SJSA1 (cell line): ENCODE data around the gene FHL1. TPM values are rescaled to one million over a fixed set of nuclear protein-coding genes. Genes with fewer than 3 reads are reported as not detected.
A peak's percentile ranks its signal among the peaks of the same experiment; 100 is the strongest.

ENCODE experiments used
- DNase-seq, 2 experiments: peaks; one replicate each; pipeline ENCODE4 v3.0.0-alpha.2; 2015 to 2020; ENCODE audit warnings: low spot score in 2 of 2, low read depth in 1 of 2
- H3K27ac ChIP-seq: fragments of 250-450 bp; sonication (Bioruptor Pico); 2 replicates; pipeline ENCODE4 v1.5.1; 2020; ENCODE audit warnings: mild to moderate bottlenecking, moderate library complexity
- H3K27me3 ChIP-seq: fragments of 250-450 bp; sonication (Bioruptor Pico); replicated peaks from 2 replicates; pipeline ENCODE4 v1.5.1; 2020; ENCODE audit warnings: mild to moderate bottlenecking, moderate library complexity
- H3K36me3 ChIP-seq: fragments of 250-450 bp; sonication (Bioruptor Pico); 2 replicates; pipeline ENCODE4 v1.5.1; 2020; ENCODE audit warnings: mild to moderate bottlenecking
- H3K4me1 ChIP-seq: fragments of 250-450 bp; sonication (Bioruptor Pico); replicated peaks from 2 replicates; pipeline ENCODE4 v1.6.1; 2021; ENCODE audit warnings: mild to moderate bottlenecking
- H3K4me3 ChIP-seq: fragments of 250-450 bp; sonication (Bioruptor Pico); 2 replicates; pipeline ENCODE4 v1.5.1; 2020; ENCODE audit warnings: mild to moderate bottlenecking
- H3K9me3 ChIP-seq: fragments of 250-450 bp; sonication (Bioruptor Pico); replicated peaks from 2 replicates; pipeline ENCODE4 v1.5.1; 2020; ENCODE audit warnings: mild to moderate bottlenecking
- total RNA-seq: library from RNA; depleted of rRNA; stranded (reverse); fragments of >200 nt; shearing (Covaris generic); gene quantifications from 2 replicates; pipeline ENCODE4 v1.2.3, GENCODE V29; 2014

FHL1 gene
- total RNA-seq, 1 experiment from 2014 or later = 104 TPM

DNA sequence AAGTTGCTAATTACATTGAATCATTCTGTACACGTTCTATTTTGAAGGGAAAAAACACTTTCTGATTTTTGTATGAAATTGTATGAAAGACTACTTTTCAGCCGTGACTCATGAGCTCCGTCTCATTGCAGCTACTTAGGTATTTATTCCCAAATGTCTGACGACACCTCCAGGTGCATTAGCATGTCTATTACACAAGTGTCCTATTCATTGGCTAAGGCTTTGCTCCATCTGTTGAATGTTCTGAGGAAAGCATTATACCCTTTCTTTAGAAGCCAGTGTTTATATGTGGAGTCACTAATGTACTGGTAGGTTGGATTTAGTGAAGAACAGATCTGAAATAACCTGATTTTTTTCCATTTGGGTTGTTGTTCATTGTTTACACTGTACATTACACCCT lies 52.0 kb downstream of the FHL1 start:
- Histone ChIP-seq H3K36me3 (no peaks in the 10 kb centered on the region), H3K9me3 (no peaks in the 10 kb centered on the region), H3K27me3 (no peaks in the 10 kb centered on the region), H3K4me1 (peaks cover 29% of the 10 kb centered on the region), H3K27ac (no peak overlapping the region), H3K4me3 (no peak overlapping the region)
- DNase-seq = no peak

DNA sequence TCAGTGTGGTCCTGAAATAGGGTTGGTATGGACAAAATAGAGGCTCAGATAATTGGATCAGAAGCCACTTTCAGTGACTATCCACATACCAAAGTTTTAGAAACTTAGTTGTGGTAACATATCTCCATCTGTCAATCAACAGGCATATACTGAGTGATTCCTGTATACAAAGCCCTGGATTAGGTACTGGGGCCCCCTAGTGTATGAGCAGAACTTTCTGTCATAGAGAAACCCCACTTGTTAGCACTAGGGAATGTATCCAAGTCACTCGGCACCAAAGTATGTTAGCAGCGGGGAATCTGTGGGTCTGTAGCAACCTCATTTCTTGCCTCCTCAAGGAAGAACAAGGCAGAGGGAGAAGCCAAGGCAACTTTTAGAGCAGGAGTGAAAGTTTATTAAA lies 53.1 kb downstream of the FHL1 start:
- Histone ChIP-seq H3K27me3 (no peaks in the 10 kb centered on the region), H3K36me3 (no peaks in the 10 kb centered on the region), H3K27ac (no peak overlapping the region), H3K4me3 (no peak overlapping the region), H3K9me3 (no peaks in the 10 kb centered on the region), H3K4me1 (peaks cover 39% of the 10 kb centered on the region)
- DNase-seq = no peak

DNA sequence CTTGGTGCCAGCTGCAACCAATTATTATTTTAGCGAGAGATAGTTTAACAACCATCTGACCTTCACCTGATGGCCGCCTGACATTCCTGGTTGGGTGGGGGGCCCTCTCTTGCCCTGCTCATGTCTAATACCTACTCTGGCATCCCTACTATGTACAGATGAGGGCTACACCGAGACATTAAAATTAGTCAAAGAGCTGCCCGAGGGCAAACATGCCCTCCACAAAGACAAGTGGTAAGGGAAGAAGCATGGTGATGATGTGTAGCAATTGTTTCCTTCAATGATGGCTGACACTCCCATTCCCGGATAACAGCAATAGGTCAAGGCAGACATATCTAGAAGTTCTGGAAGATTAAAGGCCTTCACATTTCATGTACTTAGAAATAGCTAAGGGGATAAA lies 54.3 kb downstream of the FHL1 start:
- Histone ChIP-seq H3K9me3 (no peaks in the 10 kb centered on the region), H3K4me1 (peaks cover 39% of the 10 kb centered on the region), H3K36me3 (no peaks in the 10 kb centered on the region), H3K4me3 (no peak overlapping the region), H3K27me3 (no peaks in the 10 kb centered on the region), H3K27ac (no peak overlapping the region)
- DNase-seq = no peak

DNA sequence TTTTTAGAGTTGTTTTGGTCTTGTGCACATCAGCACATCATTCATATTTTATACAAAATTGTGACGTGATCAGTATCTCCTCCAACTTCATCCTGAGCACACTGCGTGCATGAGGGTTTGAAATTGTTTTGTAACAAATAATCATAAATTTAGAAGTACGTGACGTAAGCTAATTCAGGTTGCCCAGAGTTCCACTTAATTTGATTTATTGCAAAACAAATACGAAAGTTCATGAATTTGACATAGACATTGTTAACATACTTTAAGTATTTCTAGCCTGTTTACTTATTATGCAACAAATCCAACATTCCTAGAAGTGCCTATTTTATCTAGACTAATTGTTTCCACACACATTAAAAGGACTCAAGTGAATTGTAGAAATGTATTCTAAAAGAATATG lies 55.6 kb downstream of the FHL1 start:
- H3K27ac ChIP-seq = peak overlapping the region; percentile 59
- no peak for DNase-seq
- H3K27me3 ChIP-seq = no peaks in the 10 kb centered on the region
- H3K9me3 ChIP-seq = no peaks in the 10 kb centered on the region
- peaks cover 39% of the 10 kb centered on the region for H3K4me1 ChIP-seq
- H3K36me3 ChIP-seq = peaks cover 3% of the 10 kb centered on the region; the same call in 1 of the 2 replicates
- no peak overlapping the region for H3K4me3 ChIP-seq

DNA sequence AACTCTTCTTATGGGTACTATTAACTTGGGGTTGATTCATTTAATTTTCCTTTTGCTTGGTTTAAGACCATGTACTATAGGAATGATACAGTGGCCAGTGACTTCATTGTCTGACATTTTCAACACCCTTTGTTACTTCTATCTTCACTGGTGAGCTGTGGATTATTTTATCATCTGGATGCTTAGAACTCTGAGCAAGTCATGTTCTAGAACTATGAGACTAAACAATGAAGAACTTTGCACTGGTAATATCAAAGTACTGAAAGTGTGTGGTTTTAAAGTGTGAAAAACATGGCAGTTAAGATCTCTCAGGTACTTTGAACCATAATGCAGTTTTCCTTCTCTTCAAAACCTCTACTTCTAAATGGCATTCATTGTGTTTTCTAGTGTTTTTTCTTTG lies 56.1 kb downstream of the FHL1 start:
- H3K27ac ChIP-seq = peak overlapping the region; percentile 59
- no peak overlapping the region for H3K4me3 ChIP-seq
- peaks cover 39% of the 10 kb centered on the region for H3K4me1 ChIP-seq
- DNase-seq = no peak
- H3K9me3 ChIP-seq = no peaks in the 10 kb centered on the region
- no peaks in the 10 kb centered on the region for H3K27me3 ChIP-seq
- peaks cover 9% of the 10 kb centered on the region; the same call in 1 of the 2 replicates for H3K36me3 ChIP-seq

DNA sequence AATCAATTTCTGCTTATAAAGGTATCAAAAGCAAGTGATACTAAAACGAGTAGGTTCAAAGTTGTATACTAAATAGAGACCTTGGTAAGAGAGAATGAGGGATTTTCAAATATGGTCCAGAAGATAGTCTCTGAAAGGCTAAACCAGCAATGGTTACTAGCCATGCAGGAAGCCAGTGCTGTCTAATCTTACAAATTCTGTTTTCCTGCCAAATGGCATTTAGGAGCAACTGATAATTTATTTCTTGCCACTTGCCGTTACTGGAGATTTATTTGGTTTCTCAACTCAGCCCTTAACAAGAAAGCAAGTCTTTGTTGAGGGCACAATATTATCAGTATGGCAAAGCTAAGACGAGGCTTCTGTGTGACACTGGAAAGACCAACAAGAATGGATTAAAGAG lies 56.6 kb downstream of the FHL1 start:
- Histone ChIP-seq H3K27me3 (no peaks in the 10 kb centered on the region), H3K36me3 (peaks cover 10% of the 10 kb centered on the region; the same call in 1 of the 2 replicates), H3K4me3 (no peak overlapping the region), H3K27ac (peak overlapping the region; percentile 64), H3K4me1 (peaks cover 39% of the 10 kb centered on the region), H3K9me3 (no peaks in the 10 kb centered on the region)
- no peak for DNase-seq

DNA sequence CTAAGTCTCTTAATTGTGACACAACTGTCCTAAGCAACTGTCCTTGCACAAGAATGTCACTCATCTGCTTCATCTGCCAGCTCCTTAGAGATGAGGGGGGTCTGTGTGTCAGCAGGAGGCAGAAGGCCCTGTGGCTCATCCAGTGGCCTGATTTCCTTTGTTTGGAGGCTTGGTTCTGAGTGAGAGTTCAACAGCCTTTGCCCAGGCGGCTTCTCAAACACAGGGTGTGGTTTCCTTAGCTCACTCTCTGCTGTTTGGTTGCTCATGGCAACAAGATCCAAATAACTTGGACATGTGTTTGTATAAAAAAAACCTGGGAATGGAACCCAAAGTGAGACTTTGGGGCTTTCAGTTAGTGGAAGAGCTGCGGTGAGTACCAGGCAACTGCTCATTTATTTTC lies 57.2 kb downstream of the FHL1 start:
- H3K9me3 ChIP-seq = no peaks in the 10 kb centered on the region
- no peaks in the 10 kb centered on the region for H3K27me3 ChIP-seq
- no peak overlapping the region for H3K4me3 ChIP-seq
- peaks cover 10% of the 10 kb centered on the region; the same call in 1 of the 2 replicates for H3K36me3 ChIP-seq
- DNase-seq = peak; percentile 55 to 60
- H3K27ac ChIP-seq = peak overlapping the region; percentile 64
- H3K4me1 ChIP-seq = peaks cover 45% of the 10 kb centered on the region

DNA sequence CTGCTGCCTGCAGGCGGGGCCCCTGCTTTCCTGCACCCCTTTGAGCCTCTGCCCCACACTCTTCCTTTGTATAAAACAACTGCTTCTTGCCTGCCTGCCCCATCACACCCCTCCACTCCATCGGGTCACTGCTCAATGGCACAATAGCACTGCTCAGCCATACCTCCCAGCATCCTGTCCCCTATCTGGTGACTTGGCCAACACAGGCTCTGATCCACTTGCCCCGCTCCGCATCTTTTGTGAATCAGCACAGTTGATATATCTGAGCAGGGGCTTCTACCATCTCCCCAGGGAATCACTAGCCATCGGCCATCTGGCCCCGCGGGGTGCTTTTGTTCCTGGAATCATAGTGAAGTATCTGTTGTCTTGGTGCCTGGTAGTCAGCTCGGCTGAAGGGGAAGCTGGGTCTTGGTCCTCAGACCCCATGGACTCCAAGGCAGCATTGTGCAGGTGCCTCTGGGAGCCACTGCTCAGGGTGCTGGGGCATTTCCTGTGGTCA lies 58.6 kb downstream of the FHL1 start:
- Histone ChIP-seq H3K36me3 (peaks cover 12% of the 10 kb centered on the region; the same call in 1 of the 2 replicates), H3K4me1 (peaks cover 40% of the 10 kb centered on the region), H3K4me3 (no peak overlapping the region), H3K27ac (no peak overlapping the region), H3K9me3 (no peaks in the 10 kb centered on the region), H3K27me3 (no peaks in the 10 kb centered on the region)
- no peak for DNase-seq

DNA sequence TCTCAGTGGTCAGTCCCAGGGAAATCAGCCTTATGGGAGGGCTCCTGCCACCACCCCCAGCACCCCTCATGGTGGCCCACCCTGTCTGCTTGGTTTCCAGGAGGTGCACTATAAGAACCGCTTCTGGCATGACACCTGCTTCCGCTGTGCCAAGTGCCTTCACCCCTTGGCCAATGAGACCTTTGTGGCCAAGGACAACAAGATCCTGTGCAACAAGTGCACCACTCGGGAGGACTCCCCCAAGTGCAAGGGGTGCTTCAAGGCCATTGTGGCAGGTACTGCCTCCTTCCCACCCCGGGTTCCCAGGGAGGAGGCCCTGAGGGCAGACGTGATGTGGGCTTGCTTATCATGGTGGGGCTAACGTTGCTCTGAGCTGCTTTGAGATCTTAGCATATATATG lies 59.6 kb downstream of the FHL1 start:
- H3K9me3 ChIP-seq = no peaks in the 10 kb centered on the region
- DNase-seq = no peak
- peaks cover 47% of the 10 kb centered on the region for H3K4me1 ChIP-seq
- H3K4me3 ChIP-seq = no peak overlapping the region
- peaks cover 17% of the 10 kb centered on the region for H3K36me3 ChIP-seq
- no peaks in the 10 kb centered on the region for H3K27me3 ChIP-seq
- H3K27ac ChIP-seq = no peak overlapping the region

DNA sequence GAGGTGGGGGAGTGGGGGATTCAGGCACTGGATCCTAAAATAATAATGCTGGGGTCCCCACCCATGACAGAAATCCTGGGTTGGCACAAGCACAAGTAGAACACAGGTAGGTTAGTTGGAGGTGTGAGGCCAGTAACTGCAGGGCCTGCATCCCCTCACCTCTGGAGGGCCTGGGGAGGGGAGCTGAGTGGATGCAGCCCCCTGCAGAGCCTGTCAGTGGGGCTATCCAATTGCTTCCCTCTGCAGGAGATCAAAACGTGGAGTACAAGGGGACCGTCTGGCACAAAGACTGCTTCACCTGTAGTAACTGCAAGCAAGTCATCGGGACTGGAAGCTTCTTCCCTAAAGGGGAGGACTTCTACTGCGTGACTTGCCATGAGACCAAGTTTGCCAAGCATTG lies 60.2 kb downstream of the FHL1 start:
- Histone ChIP-seq H3K36me3 (peaks cover 19% of the 10 kb centered on the region), H3K27me3 (no peaks in the 10 kb centered on the region), H3K27ac (no peak overlapping the region), H3K4me3 (no peak overlapping the region), H3K4me1 (peaks cover 48% of the 10 kb centered on the region), H3K9me3 (no peaks in the 10 kb centered on the region)
- DNase-seq = no peak

DNA sequence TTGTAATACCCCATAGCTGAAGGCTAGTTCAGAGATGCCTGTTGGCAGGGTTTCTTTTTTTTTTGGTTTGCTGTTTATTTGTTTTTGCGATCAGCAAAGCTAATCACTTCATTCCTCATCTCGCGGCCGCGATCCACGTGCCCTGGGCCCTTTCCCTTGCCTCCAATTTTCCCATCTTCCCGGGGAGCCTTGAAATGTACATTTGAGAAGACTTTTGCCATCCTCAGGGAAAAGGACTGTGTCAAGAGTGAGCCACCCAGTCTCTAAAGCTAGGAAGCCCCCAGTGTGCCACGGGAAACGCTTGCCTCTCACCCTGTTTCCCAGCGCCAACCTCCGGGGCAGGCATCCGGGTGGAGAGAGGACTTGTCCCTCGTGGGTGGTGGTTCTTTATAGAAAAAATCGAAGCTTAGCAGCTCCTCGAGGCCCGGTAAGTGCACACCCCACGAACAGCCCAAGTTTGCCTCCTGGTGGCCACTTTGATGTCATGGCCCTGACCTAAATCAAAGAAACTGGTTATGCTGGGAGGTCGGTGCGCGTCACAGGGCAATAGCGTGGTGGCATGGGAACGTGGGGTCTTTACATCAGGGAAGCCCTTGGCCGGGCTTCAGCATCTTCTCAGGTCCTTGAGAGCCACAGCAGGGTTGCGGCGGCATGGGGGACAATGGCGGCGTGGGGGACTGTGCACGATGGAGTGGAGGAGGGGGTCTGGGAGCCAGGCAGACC lies 61.8 kb downstream of the FHL1 start:
- H3K4me3 ChIP-seq = no peak overlapping the region
- H3K36me3 ChIP-seq = peaks cover 19% of the 10 kb centered on the region
- no peaks in the 10 kb centered on the region for H3K9me3 ChIP-seq
- peak overlapping the region; percentile 56 for H3K27ac ChIP-seq
- DNase-seq = peak; percentile 38 to 48
- no peaks in the 10 kb centered on the region for H3K27me3 ChIP-seq
- peaks cover 46% of the 10 kb centered on the region for H3K4me1 ChIP-seq

DNA sequence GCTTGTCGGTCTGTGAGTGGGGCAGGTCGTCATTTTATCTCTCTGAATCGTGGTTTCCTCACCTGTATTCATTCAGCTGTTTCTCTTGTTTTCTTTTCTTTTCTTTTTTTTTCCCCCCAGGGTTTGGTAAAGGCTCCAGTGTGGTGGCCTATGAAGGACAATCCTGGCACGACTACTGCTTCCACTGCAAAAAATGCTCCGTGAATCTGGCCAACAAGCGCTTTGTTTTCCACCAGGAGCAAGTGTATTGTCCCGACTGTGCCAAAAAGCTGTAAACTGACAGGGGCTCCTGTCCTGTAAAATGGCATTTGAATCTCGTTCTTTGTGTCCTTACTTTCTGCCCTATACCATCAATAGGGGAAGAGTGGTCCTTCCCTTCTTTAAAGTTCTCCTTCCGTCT lies 62.4 kb downstream of the FHL1 start:
- no peak overlapping the region for H3K27ac ChIP-seq
- no peaks in the 10 kb centered on the region for H3K9me3 ChIP-seq
- no peaks in the 10 kb centered on the region for H3K27me3 ChIP-seq
- no peak for DNase-seq
- H3K36me3 ChIP-seq = peaks cover 19% of the 10 kb centered on the region
- peaks cover 44% of the 10 kb centered on the region for H3K4me1 ChIP-seq
- H3K4me3 ChIP-seq = no peak overlapping the region

DNA sequence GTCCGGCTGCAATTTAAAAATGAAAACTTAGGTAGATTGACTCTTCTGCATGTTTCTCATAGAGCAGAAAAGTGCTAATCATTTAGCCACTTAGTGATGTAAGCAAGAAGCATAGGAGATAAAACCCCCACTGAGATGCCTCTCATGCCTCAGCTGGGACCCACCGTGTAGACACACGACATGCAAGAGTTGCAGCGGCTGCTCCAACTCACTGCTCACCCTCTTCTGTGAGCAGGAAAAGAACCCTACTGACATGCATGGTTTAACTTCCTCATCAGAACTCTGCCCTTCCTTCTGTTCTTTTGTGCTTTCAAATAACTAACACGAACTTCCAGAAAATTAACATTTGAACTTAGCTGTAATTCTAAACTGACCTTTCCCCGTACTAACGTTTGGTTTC lies 62.9 kb downstream of the FHL1 start:
- H3K4me1 ChIP-seq = peaks cover 44% of the 10 kb centered on the region

DNA sequence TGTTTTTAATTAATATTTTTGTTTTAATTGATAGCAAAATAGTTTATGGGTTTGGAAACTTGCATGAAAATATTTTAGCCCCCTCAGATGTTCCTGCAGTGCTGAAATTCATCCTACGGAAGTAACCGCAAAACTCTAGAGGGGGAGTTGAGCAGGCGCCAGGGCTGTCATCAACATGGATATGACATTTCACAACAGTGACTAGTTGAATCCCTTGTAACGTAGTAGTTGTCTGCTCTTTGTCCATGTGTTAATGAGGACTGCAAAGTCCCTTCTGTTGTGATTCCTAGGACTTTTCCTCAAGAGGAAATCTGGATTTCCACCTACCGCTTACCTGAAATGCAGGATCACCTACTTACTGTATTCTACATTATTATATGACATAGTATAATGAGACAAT lies 63.5 kb downstream of the FHL1 start:
- no peak overlapping the region for H3K27ac ChIP-seq
- DNase-seq = no peak
- peaks cover 19% of the 10 kb centered on the region for H3K36me3 ChIP-seq

More for the DNA sequence above, 62.9 kb downstream of the FHL1 start:
- no peaks in the 10 kb centered on the region for H3K9me3 ChIP-seq
- H3K27ac ChIP-seq = no peak overlapping the region
- DNase-seq = no peak
- H3K27me3 ChIP-seq = no peaks in the 10 kb centered on the region
- H3K4me3 ChIP-seq = no peak overlapping the region
- peaks cover 19% of the 10 kb centered on the region for H3K36me3 ChIP-seq

More for the DNA sequence above, 63.5 kb downstream of the FHL1 start:
- H3K9me3 ChIP-seq = no peaks in the 10 kb centered on the region
- H3K4me3 ChIP-seq = no peak overlapping the region
- no peaks in the 10 kb centered on the region for H3K27me3 ChIP-seq
- H3K4me1 ChIP-seq = peaks cover 48% of the 10 kb centered on the region
